ENCODE results near the gene ZNRF3.
"Not testable (repeated sequence)": the region's sequence is repeated elsewhere in the genome, so short reads cannot be mapped to it uniquely, and the experiment has no call there.

Gene ZNRF3

GRCh38 chr22:28867191-28867590, 16.2 kb upstream of the ZNRF3 start:
- H3K79me1 ChIP-seq (replicated peaks; ENCODE audit: low read length, poor library complexity, severe bottlenecking) = no peaks in the 10 kb centered on the region
- H3K4me2 ChIP-seq (ENCODE audit: low read length, poor library complexity, severe bottlenecking) = no peak overlapping the region
- H3K18ac ChIP-seq (ENCODE audit: low read depth in 1 of 2, low read length in 2 of 2) = no peak overlapping the region
- no peaks in the 10 kb centered on the region for H3K9me3 ChIP-seq (ENCODE audit: control insufficient read depth, low read length)
- no peak overlapping the region for H2BK120ac ChIP-seq (ENCODE audit: low read depth, low read length)
- no peaks in the 10 kb centered on the region for H3K36me3 ChIP-seq (ENCODE audit: control insufficient read depth in 1 of 2, insufficient read depth in 2 of 2, low read depth in 1 of 2, low read length in 2 of 2)
- no peak overlapping the region for H3K9ac ChIP-seq (ENCODE audit: low read length)
- no peak overlapping the region for H2BK12ac ChIP-seq (ENCODE audit: low read length in 2 of 2)
- H2AFZ ChIP-seq (ENCODE audit: low read depth, low read length) = no peak overlapping the region
- H2AK5ac ChIP-seq (ENCODE audit: low read length, severe bottlenecking) = no peak overlapping the region
- H4K8ac ChIP-seq (ENCODE audit: low read length) = no peak overlapping the region
- H3K4me3 ChIP-seq (ENCODE audit: insufficient read depth in 1 of 2, low read depth in 1 of 2, low read length in 2 of 2) = no peak overlapping the region
- no peak overlapping the region for H3K27ac ChIP-seq (ENCODE audit: low read length, poor library complexity, severe bottlenecking)
- H2BK5ac ChIP-seq (ENCODE audit: low read depth, low read length, poor library complexity, severe bottlenecking) = no peak overlapping the region
- no peak for DNase-seq
- H3K4ac ChIP-seq (ENCODE audit: low read depth in 1 of 2, low read length in 2 of 2) = no peak overlapping the region
- 83% methylated on average over 3 of the region's 3 CpGs for WGBS
- no peak overlapping the region for H3K14ac ChIP-seq (ENCODE audit: low read length in 2 of 2)
- H3K4me1 ChIP-seq (ENCODE audit: control insufficient read depth, insufficient read depth, low read depth, low read length) = peaks cover 7% of the 10 kb centered on the region
- H2BK15ac ChIP-seq (ENCODE audit: low read depth, poor library complexity, severe bottlenecking) = no peak overlapping the region
- no peak overlapping the region for H4K91ac ChIP-seq (ENCODE audit: low read length)
- H3K27me3 ChIP-seq (ENCODE audit: control insufficient read depth in 1 of 2, insufficient read depth in 1 of 2, low read length in 2 of 2) = no peaks in the 10 kb centered on the region
- no peak overlapping the region for H3K23ac ChIP-seq (ENCODE audit: low read length in 2 of 2)

GRCh38 chr22:28868389-28868788, 15.0 kb upstream of the ZNRF3 start:
- DNase-seq; H2BK15ac ChIP-seq (ENCODE audit: low read depth, poor library complexity, severe bottlenecking): not testable (repeated sequence)
- WGBS = 95% methylated on average over 3 of the region's 8 CpGs

GRCh38 chr22:28869736-28870135, 13.6 kb upstream of the ZNRF3 start:
- no peak overlapping the region for H2AFZ ChIP-seq (ENCODE audit: low read depth, low read length)
- H4K91ac ChIP-seq (ENCODE audit: low read length) = no peak overlapping the region
- no peak overlapping the region for H2BK120ac ChIP-seq (ENCODE audit: low read depth, low read length)
- DNase-seq = no peak
- no peak overlapping the region for H2AK5ac ChIP-seq (ENCODE audit: low read length, severe bottlenecking)
- H3K23ac ChIP-seq (ENCODE audit: low read length in 2 of 2) = no peak overlapping the region
- no peaks in the 10 kb centered on the region for H3K79me1 ChIP-seq (replicated peaks; ENCODE audit: low read length, poor library complexity, severe bottlenecking)
- H2BK5ac ChIP-seq (ENCODE audit: low read depth, low read length, poor library complexity, severe bottlenecking) = no peak overlapping the region
- no peaks in the 10 kb centered on the region for H3K9me3 ChIP-seq (ENCODE audit: control insufficient read depth, low read length)
- no peaks in the 10 kb centered on the region for H3K36me3 ChIP-seq (ENCODE audit: control insufficient read depth in 1 of 2, insufficient read depth in 2 of 2, low read depth in 1 of 2, low read length in 2 of 2)
- H3K27me3 ChIP-seq (ENCODE audit: control insufficient read depth in 1 of 2, insufficient read depth in 1 of 2, low read length in 2 of 2) = no peaks in the 10 kb centered on the region
- H3K4me3 ChIP-seq (ENCODE audit: insufficient read depth in 1 of 2, low read depth in 1 of 2, low read length in 2 of 2) = no peak overlapping the region
- 94% methylated on average over 2 of the region's 2 CpGs for WGBS
- H4K8ac ChIP-seq (ENCODE audit: low read length) = no peak overlapping the region
- no peak overlapping the region for H2BK15ac ChIP-seq (ENCODE audit: low read depth, poor library complexity, severe bottlenecking)
- no peak overlapping the region for H2BK12ac ChIP-seq (ENCODE audit: low read length in 2 of 2)
- no peak overlapping the region for H3K9ac ChIP-seq (ENCODE audit: low read length)
- peaks cover 5% of the 10 kb centered on the region for H3K4me1 ChIP-seq (ENCODE audit: control insufficient read depth, insufficient read depth, low read depth, low read length)
- H3K27ac ChIP-seq (ENCODE audit: low read length, poor library complexity, severe bottlenecking) = no peak overlapping the region
- no peak overlapping the region for H3K4ac ChIP-seq (ENCODE audit: low read depth in 1 of 2, low read length in 2 of 2)
- H3K4me2 ChIP-seq (ENCODE audit: low read length, poor library complexity, severe bottlenecking) = no peak overlapping the region
- no peak overlapping the region for H3K14ac ChIP-seq (ENCODE audit: low read length in 2 of 2)
- H3K18ac ChIP-seq (ENCODE audit: low read depth in 1 of 2, low read length in 2 of 2) = no peak overlapping the region

More at GRCh38 chr22:28868389-28868788, 15.0 kb upstream of the ZNRF3 start:
- H3K23ac ChIP-seq (ENCODE audit: low read length in 2 of 2); H2BK5ac ChIP-seq (ENCODE audit: low read depth, low read length, poor library complexity, severe bottlenecking); H3K14ac ChIP-seq (ENCODE audit: low read length in 2 of 2); H3K18ac ChIP-seq (ENCODE audit: low read depth in 1 of 2, low read length in 2 of 2); H2BK12ac ChIP-seq (ENCODE audit: low read length in 2 of 2); H4K8ac ChIP-seq (ENCODE audit: low read length); H3K4me2 ChIP-seq (ENCODE audit: low read length, poor library complexity, severe bottlenecking); H3K9me3 ChIP-seq (ENCODE audit: control insufficient read depth, low read length); H3K27ac ChIP-seq (ENCODE audit: low read length, poor library complexity, severe bottlenecking); H3K4me3 ChIP-seq (ENCODE audit: insufficient read depth in 1 of 2, low read depth in 1 of 2, low read length in 2 of 2); H3K4me1 ChIP-seq (ENCODE audit: control insufficient read depth, insufficient read depth, low read depth, low read length); H3K27me3 ChIP-seq (ENCODE audit: control insufficient read depth in 1 of 2, insufficient read depth in 1 of 2, low read length in 2 of 2); H2BK120ac ChIP-seq (ENCODE audit: low read depth, low read length); H3K9ac ChIP-seq (ENCODE audit: low read length); H3K4ac ChIP-seq (ENCODE audit: low read depth in 1 of 2, low read length in 2 of 2); H3K36me3 ChIP-seq (ENCODE audit: control insufficient read depth in 1 of 2, insufficient read depth in 2 of 2, low read depth in 1 of 2, low read length in 2 of 2); H3K79me1 ChIP-seq (replicated peaks; ENCODE audit: low read length, poor library complexity, severe bottlenecking); H2AFZ ChIP-seq (ENCODE audit: low read depth, low read length); H4K91ac ChIP-seq (ENCODE audit: low read length); H2AK5ac ChIP-seq (ENCODE audit: low read length, severe bottlenecking): not testable (repeated sequence)

- H3K36me3 ChIP-seq (ENCODE audit: control insufficient read depth in 1 of 2, insufficient read depth in 2 of 2, low read depth in 1 of 2, low read length in 2 of 2) = no peaks in the 10 kb centered on the region
Observed at GRCh38 chr22:28873183-28873963, 10.0 kb upstream of the ZNRF3 start.

More at GRCh38 chr22:28873183-28873963, 10.0 kb upstream of the ZNRF3 start:
- Histone ChIP-seq H4K91ac (ENCODE audit: low read length) (no peak overlapping the region), H3K14ac (ENCODE audit: low read length in 2 of 2) (no peak overlapping the region), H4K8ac (ENCODE audit: low read length) (no peak overlapping the region), H2BK120ac (ENCODE audit: low read depth, low read length) (no peak overlapping the region), H3K4me1 (ENCODE audit: control insufficient read depth, insufficient read depth, low read depth, low read length) (no peaks in the 10 kb centered on the region), H3K4ac (ENCODE audit: low read depth in 1 of 2, low read length in 2 of 2) (no peak overlapping the region), H3K4me3 (ENCODE audit: insufficient read depth in 1 of 2, low read depth in 1 of 2, low read length in 2 of 2) (no peak overlapping the region), H3K23ac (ENCODE audit: low read length in 2 of 2) (no peak overlapping the region), H2BK15ac (ENCODE audit: low read depth, poor library complexity, severe bottlenecking) (no peak overlapping the region), H3K9ac (ENCODE audit: low read length) (no peak overlapping the region), H2BK5ac (ENCODE audit: low read depth, low read length, poor library complexity, severe bottlenecking) (no peak overlapping the region), H3K27ac (ENCODE audit: low read length, poor library complexity, severe bottlenecking) (no peak overlapping the region), H3K79me1 (replicated peaks; ENCODE audit: low read length, poor library complexity, severe bottlenecking) (no peaks in the 10 kb centered on the region), H2AK5ac (ENCODE audit: low read length, severe bottlenecking) (no peak overlapping the region), H3K27me3 (ENCODE audit: control insufficient read depth in 1 of 2, insufficient read depth in 1 of 2, low read length in 2 of 2) (no peaks in the 10 kb centered on the region), H2BK12ac (ENCODE audit: low read length in 2 of 2) (no peak overlapping the region), H3K18ac (ENCODE audit: low read depth in 1 of 2, low read length in 2 of 2) (peak overlapping the region in 1 of 2 experiments; percentile 33), H3K4me2 (ENCODE audit: low read length, poor library complexity, severe bottlenecking) (no peak overlapping the region), H2AFZ (ENCODE audit: low read depth, low read length) (no peak overlapping the region), H3K9me3 (ENCODE audit: control insufficient read depth, low read length) (no peaks in the 10 kb centered on the region)
- 93% methylated on average over 3 of the region's 3 CpGs for WGBS
- no peak for DNase-seq
